Glutamatergic neuron (in vitro differentiated cells): Measurements from ENCODE around the gene CNTD1. TPM values are rescaled to one million over a fixed set of nuclear protein-coding genes. Genes with fewer than 3 reads are reported as not detected.
"Not testable (repeated sequence)": the region's sequence is repeated elsewhere in the genome, so short reads cannot be mapped to it uniquely, and the experiment has no call there.

Experiments
- DNase-seq: peaks from one replicate; pipeline ENCODE4 v3.0.0; 2022
- H3K27ac Mint-ChIP-seq: one replicate; pipeline ENCODE4 v1.8.0; 2020; ENCODE audit warnings: mild to moderate bottlenecking, mixed read lengths, inconsistent platforms; ENCODE audit not compliant: unreplicated experiment
- H3K27me3 Mint-ChIP-seq: one replicate; pipeline ENCODE4 v1.8.0; 2020; ENCODE audit warnings: mild to moderate bottlenecking, moderate library complexity, mixed read lengths, inconsistent platforms; ENCODE audit not compliant: unreplicated experiment
- H3K36me3 Mint-ChIP-seq: one replicate; pipeline ENCODE4 v1.8.0; 2020; ENCODE audit warnings: mild to moderate bottlenecking, mixed read lengths, inconsistent platforms; ENCODE audit not compliant: unreplicated experiment
- H3K4me1 Mint-ChIP-seq: one replicate; pipeline ENCODE4 v1.8.0; 2020; ENCODE audit warnings: mild to moderate bottlenecking, low read depth, mixed read lengths, inconsistent platforms; ENCODE audit not compliant: unreplicated experiment
- H3K4me3 Mint-ChIP-seq: one replicate; pipeline ENCODE4 v1.8.0; 2020; ENCODE audit warnings: mild to moderate bottlenecking, mixed read lengths, inconsistent platforms; ENCODE audit not compliant: unreplicated experiment
- H3K9me3 Mint-ChIP-seq: one replicate; pipeline ENCODE4 v1.8.0; 2020; ENCODE audit warnings: mild to moderate bottlenecking, moderate library complexity, mixed read lengths, inconsistent platforms; ENCODE audit not compliant: unreplicated experiment
- total RNA-seq: library from RNA; stranded (reverse); fragmentation: NEBNext Ultra II Directional; extraction: Animal tissue kit (Norgen Biotek cat#: 25700); gene quantifications from one replicate; pipeline ENCODE4 v1.2.1, GENCODE V29; 2021; ENCODE audit not compliant: unreplicated experiment
- TF ChIP-seq, protein P1 (sequence below): fragments of 200-600 bp; sonication (generic); IDR thresholded peaks from one replicate; pipeline ENCODE4 v1.5.0; 2021; ENCODE audit not compliant: partially characterized antibody, unreplicated experiment

The CNTD1 gene
- total RNA-seq, 1 donor from 2014 or later, result not detected

DNA sequence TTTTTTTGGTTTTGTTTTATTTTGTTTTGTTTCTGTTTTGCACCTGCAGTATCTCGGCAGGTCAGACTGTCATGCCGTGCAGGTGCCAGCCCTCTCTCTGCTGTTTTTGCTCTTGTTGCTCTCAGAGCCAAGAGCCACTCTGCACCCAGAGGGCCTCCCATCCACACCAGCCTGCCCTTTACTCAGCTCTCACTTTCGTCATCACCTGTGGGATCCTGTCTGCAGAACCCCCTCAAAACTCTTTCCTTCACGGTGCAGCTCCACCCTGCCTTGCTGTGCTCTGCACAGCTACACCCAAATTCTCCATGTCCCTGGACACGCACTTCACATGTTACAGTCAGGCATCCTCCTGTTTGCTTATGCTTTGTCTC is 54.9 kb downstream of the CNTD1 start:
- H3K9me3 Mint-ChIP-seq, result peaks cover 3% of the 10 kb centered on the region
- H3K27me3 Mint-ChIP-seq, result peaks cover 3% of the 10 kb centered on the region
- no peak overlapping the region for H3K27ac Mint-ChIP-seq
- TF ChIP-seq, protein P1, sequence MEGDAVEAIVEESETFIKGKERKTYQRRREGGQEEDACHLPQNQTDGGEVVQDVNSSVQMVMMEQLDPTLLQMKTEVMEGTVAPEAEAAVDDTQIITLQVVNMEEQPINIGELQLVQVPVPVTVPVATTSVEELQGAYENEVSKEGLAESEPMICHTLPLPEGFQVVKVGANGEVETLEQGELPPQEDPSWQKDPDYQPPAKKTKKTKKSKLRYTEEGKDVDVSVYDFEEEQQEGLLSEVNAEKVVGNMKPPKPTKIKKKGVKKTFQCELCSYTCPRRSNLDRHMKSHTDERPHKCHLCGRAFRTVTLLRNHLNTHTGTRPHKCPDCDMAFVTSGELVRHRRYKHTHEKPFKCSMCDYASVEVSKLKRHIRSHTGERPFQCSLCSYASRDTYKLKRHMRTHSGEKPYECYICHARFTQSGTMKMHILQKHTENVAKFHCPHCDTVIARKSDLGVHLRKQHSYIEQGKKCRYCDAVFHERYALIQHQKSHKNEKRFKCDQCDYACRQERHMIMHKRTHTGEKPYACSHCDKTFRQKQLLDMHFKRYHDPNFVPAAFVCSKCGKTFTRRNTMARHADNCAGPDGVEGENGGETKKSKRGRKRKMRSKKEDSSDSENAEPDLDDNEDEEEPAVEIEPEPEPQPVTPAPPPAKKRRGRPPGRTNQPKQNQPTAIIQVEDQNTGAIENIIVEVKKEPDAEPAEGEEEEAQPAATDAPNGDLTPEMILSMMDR, result no peak
- peaks cover 4% of the 10 kb centered on the region for H3K4me1 Mint-ChIP-seq
- DNase-seq, result no peak
- no peak overlapping the region for H3K4me3 Mint-ChIP-seq
- no peaks in the 10 kb centered on the region for H3K36me3 Mint-ChIP-seq

DNA sequence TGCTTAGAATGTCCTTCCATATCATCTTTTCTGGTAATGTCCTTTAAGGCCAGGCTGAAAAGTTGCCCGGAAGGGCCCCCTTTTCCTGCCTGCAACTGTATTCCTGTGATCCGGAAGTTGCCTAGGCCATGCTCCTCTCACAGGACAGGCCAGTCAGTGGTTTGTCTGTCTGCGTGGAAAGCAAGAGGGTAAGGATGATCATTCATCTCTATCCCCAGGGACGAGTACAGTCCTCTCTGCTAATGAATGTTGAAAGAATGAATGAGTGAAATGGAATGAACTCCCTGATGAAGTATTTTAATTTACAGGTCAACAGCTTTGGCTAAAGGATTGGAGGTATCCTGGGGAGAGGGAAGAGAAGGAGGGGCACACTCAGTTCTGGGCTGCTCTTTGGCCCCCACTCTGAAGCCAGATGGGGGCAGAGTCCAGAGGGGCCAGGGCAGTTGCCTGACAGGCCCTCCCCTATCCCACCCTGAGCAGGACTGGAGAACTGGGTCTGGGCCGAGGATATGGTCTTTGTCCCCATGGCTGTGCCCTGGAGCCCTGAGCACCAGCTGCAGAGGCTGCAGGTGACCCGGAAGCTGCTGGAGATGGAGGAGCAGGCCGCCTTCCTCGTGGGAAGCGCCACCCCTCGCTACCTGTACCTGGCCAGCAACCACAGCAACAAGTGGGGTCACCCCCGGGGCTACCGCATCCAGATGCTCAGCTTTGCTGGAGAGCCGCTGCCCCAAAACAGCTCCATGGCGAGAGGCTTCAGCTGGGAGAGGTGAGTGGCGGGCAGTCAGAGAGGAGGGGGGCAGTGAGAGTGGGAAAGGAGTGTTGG is 55.5 kb downstream of the CNTD1 start:
- peaks cover 3% of the 10 kb centered on the region for H3K9me3 Mint-ChIP-seq
- H3K4me3 Mint-ChIP-seq, result no peak overlapping the region
- H3K27ac Mint-ChIP-seq, result no peak overlapping the region
- DNase-seq, result no peak
- peaks cover 3% of the 10 kb centered on the region for H3K27me3 Mint-ChIP-seq
- TF ChIP-seq, protein P1, result no peak
- H3K36me3 Mint-ChIP-seq, result no peaks in the 10 kb centered on the region
- H3K4me1 Mint-ChIP-seq, result peaks cover 4% of the 10 kb centered on the region

DNA sequence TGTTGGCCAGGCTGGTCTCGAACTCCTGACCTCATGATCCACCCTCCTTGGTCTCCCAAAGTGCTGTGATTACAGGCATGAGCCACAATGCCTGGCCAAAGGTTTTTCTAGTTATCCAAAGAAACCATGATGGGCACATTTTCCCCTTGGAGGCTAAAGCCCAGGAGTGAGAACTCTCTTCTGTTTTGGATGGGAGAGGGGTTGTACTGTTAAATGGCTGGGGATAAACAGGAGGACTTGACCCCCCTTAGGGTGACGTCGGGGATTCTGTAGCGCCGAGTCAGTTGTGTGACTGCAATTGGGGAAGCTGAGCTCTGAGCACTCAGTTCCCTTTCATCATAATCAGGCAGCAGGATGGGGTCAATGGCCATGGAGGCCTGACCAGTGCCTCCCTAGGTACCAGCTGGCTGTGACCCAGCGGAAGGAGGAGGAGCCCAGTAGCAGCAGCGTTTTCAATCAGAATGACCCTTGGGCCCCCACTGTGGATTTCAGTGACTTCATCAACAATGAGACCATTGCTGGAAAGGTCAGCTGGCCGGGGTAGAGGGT is 56.5 kb downstream of the CNTD1 start:
- H3K9me3 Mint-ChIP-seq, result peaks cover 3% of the 10 kb centered on the region
- no peak overlapping the region for H3K27ac Mint-ChIP-seq
- no peak overlapping the region for H3K4me3 Mint-ChIP-seq
- H3K27me3 Mint-ChIP-seq, result peaks cover 3% of the 10 kb centered on the region
- TF ChIP-seq, protein P1, result no peak
- peaks cover 4% of the 10 kb centered on the region for H3K4me1 Mint-ChIP-seq
- H3K36me3 Mint-ChIP-seq, result no peaks in the 10 kb centered on the region
- DNase-seq, result no peak

DNA sequence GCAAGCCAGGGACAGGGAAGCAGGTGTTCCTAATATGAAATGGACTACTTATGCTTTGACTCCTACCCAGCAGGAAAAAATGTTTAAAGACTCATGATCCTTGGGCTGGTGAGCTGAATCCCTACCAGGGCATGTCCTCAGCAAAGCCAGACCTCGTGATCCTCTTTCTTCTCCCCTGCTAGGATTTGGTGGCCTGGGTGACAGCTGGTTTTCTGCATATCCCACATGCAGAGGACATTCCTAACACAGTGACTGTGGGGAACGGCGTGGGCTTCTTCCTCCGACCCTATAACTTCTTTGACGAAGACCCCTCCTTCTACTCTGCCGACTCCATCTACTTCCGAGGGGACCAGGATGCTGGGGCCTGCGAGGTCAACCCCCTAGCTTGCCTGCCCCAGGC is 57.4 kb downstream of the CNTD1 start:
- H3K27ac Mint-ChIP-seq, H3K27me3 Mint-ChIP-seq, H3K9me3 Mint-ChIP-seq, H3K36me3 Mint-ChIP-seq, H3K4me1 Mint-ChIP-seq, DNase-seq, H3K4me3 Mint-ChIP-seq: not testable (repeated sequence)

DNA sequence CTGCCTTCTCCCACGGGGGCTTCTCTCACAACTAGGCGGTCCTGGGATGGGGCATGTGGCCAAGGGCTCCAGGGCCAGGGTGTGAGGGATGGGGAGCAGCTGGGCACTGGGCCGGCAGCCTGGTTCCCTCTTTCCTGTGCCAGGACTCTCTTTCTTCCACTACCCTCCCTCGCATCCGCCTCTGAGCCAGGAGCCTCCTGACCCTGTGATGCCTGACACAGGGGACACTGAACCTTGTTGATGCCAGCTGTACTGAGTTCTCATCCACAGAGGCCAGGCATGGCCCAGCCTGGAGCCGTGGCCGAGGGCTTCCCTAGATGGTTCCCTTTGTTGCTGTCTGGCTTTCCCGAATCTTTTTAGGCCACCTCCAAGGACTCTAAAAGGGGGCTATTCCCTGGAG is 57.9 kb downstream of the CNTD1 start:
- H3K36me3 Mint-ChIP-seq, DNase-seq, H3K9me3 Mint-ChIP-seq, H3K27me3 Mint-ChIP-seq, H3K4me1 Mint-ChIP-seq, H3K27ac Mint-ChIP-seq, H3K4me3 Mint-ChIP-seq: not testable (repeated sequence)

DNA sequence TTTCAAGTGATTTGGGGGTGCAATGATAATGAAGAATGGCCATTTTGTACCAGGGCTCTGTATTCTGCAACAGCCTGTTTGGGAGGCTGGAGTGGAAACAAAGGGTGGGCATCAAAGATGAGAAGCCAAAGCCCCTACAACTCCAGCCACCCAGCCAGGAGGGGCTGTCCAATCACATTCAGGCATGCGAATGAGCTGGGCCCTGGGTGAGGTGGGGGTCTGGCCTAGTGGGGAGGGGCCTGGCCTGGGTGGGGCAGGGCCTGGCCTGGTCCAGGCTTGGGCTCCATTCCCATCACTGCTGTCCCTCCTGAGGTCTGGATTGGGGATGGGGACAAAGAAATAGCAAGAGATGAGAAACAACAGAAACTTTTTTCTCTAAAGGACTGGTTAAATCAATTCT is 58.7 kb downstream of the CNTD1 start:
- Mint-ChIP-seq H3K4me1 (peaks cover 4% of the 10 kb centered on the region), H3K27me3 (peaks cover 5% of the 10 kb centered on the region), H3K9me3 (peaks cover 5% of the 10 kb centered on the region), H3K36me3 (no peaks in the 10 kb centered on the region), H3K4me3 (no peak overlapping the region), H3K27ac (no peak overlapping the region)
- TF ChIP-seq, protein P1, result no peak
- DNase-seq, result no peak
